Upper lobe of left lung (tissue), 4 donors: Measurements from ENCODE around the gene ACBD6.

ENCODE experiments used
- EP300 ChIP-seq, 4 donors: sonication (generic); formaldehyde crosslinking; IDR thresholded peaks; one replicate each; pipeline ENCODE4 v1.5.1; 2017; ENCODE audit warnings: antibody characterized with exemption in 4 of 4, control low read depth in 2 of 4
- POLR2A ChIP-seq, 4 donors: fragments of 450-650 bp; IDR thresholded peaks; one replicate each; pipeline ENCODE4 v1.5.1; 2016 to 2017; ENCODE audit warnings: antibody characterized with exemption in 4 of 4, mild to moderate bottlenecking in 2 of 4
- POLR2AphosphoS5 ChIP-seq, 2 donors: sonication (generic); formaldehyde crosslinking; IDR thresholded peaks; one replicate each; pipeline ENCODE4 v1.5.1; 2017; ENCODE audit warnings: antibody characterized with exemption in 2 of 2
- TF ChIP-seq, protein P1 (sequence below), 6 experiments: fragments of 450-650 bp in 4 of 6; fragments of 200-600 bp in 2 of 6; sonication (generic) in 2 of 6; IDR thresholded peaks; one replicate each; pipeline ENCODE4 v1.5.1; 2016 to 2019; ENCODE audit warnings: antibody characterized with exemption in 6 of 6

DNA sequence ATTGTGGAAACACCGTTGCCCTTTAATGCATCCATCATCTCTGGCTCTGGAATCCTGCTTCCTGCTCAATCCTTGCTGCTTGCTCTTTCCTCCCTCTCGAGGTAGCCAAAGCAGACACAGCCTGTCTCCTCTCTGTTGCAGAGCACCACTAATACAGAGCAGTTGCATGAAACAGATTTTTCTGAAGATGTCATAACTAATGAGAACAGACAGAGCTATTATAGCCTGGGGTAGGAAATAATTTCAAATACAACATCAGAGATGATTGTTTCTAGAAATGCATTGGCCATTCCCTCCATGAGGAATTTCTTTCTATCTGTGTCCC, 23.3 kb upstream of the ACBD6 start:
- TF ChIP-seq POLR2A (IDR thresholded peaks at IDR 0.05) = no peak
- no peak for TF ChIP-seq EP300 (IDR thresholded peaks at IDR 0.05)
- TF ChIP-seq, protein P1, sequence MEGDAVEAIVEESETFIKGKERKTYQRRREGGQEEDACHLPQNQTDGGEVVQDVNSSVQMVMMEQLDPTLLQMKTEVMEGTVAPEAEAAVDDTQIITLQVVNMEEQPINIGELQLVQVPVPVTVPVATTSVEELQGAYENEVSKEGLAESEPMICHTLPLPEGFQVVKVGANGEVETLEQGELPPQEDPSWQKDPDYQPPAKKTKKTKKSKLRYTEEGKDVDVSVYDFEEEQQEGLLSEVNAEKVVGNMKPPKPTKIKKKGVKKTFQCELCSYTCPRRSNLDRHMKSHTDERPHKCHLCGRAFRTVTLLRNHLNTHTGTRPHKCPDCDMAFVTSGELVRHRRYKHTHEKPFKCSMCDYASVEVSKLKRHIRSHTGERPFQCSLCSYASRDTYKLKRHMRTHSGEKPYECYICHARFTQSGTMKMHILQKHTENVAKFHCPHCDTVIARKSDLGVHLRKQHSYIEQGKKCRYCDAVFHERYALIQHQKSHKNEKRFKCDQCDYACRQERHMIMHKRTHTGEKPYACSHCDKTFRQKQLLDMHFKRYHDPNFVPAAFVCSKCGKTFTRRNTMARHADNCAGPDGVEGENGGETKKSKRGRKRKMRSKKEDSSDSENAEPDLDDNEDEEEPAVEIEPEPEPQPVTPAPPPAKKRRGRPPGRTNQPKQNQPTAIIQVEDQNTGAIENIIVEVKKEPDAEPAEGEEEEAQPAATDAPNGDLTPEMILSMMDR (IDR thresholded peaks at IDR 0.05) = no peak
- no peak for TF ChIP-seq POLR2AphosphoS5 (IDR thresholded peaks at IDR 0.05)
